HG02970 (cell line): Measurements from ENCODE around the gene LIFR.
A peak's percentile ranks its signal among the peaks of the same experiment; 100 is the strongest.
"Not testable (repeated sequence)": the region's sequence is repeated elsewhere in the genome, so short reads cannot be mapped to it uniquely, and the experiment has no call there.

Experiments
- ATAC-seq: cut with Tn5 transposase; IDR thresholded peaks from one replicate; pipeline ENCODE4 v1.9.1; 2021; ENCODE audit warnings: mild to moderate bottlenecking, moderate library complexity, moderate number of reproducible peaks; ENCODE audit not compliant: unreplicated experiment, low FRiP score

LIFR gene, protein sequence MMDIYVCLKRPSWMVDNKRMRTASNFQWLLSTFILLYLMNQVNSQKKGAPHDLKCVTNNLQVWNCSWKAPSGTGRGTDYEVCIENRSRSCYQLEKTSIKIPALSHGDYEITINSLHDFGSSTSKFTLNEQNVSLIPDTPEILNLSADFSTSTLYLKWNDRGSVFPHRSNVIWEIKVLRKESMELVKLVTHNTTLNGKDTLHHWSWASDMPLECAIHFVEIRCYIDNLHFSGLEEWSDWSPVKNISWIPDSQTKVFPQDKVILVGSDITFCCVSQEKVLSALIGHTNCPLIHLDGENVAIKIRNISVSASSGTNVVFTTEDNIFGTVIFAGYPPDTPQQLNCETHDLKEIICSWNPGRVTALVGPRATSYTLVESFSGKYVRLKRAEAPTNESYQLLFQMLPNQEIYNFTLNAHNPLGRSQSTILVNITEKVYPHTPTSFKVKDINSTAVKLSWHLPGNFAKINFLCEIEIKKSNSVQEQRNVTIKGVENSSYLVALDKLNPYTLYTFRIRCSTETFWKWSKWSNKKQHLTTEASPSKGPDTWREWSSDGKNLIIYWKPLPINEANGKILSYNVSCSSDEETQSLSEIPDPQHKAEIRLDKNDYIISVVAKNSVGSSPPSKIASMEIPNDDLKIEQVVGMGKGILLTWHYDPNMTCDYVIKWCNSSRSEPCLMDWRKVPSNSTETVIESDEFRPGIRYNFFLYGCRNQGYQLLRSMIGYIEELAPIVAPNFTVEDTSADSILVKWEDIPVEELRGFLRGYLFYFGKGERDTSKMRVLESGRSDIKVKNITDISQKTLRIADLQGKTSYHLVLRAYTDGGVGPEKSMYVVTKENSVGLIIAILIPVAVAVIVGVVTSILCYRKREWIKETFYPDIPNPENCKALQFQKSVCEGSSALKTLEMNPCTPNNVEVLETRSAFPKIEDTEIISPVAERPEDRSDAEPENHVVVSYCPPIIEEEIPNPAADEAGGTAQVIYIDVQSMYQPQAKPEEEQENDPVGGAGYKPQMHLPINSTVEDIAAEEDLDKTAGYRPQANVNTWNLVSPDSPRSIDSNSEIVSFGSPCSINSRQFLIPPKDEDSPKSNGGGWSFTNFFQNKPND

GRCh38 chr5:38556599-38557307 is at the start of gene LIFR:
Gene LIFR, minus strand, starts transcription at chr5:38556646. Its CDS starts 25,999 bp downstream, at chr5:38530647.
- ATAC-seq: peak; percentile 59

DNA sequence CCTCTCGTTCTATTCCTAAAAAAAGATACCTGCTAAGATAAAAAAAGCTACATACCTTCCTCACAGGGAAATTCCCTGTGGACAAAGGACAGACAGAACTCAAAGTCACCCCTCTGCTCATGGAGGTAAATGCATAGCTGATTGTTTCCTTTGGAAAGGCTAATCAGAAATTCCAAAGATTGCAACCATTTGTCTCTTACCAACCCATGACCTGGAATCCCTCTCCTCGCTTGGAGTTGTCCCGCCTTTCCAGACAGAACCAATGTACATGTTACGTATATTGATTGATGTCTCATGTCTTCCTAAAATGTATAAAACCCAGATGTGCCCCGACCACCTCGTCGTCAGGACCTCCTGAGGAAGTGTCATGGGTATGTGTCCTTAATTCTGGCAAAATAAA is 49.2 kb upstream of the LIFR start:
- no peak for ATAC-seq

- ATAC-seq: no peak
These were observed 47.2 kb upstream of the LIFR start for GRCh38 chr5:38603691-38604090.

GRCh38 chr5:38602641-38603040 is 46.2 kb upstream of the LIFR start:
- ATAC-seq: no peak

GRCh38 chr5:38601863-38602298 is 45.4 kb upstream of the LIFR start:
- ATAC-seq: no peak

DNA sequence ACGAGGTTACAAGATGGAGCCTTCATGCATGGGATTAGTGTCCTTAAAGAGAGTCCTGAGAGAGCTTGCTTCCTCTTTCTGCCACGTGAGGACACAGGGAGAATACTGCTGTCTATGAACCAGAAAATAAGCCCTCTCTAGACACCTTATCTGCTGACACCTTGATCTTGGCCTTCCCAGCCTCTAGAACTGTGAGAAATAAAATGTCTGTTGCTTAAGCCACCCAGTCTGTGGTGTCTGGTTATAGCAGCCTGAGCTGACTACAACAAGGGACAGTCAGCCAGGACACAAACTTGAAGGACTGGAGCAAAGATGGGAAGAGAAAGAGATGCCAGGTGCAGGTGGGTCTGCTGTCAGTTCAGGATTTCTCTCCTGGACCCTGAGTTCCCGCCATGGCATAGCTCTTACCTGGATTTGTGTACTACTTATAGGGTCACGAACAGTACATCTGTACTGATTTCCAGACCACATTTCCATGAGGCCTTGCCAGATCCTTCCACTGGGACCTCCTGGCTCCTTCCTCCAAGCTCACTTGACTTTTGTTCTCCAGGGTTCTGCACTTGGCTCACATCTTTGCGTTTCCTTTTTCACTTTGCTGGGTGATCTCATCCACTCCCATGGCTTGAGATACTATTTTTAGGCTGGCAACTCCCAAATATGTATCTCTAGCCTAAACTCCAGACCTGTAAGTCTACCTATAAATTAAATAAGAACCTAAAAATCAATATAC is 44.9 kb upstream of the LIFR start:
- no peak for ATAC-seq

GRCh38 chr5:38600329-38601045 is 44.0 kb upstream of the LIFR start:
- ATAC-seq: no peak

DNA sequence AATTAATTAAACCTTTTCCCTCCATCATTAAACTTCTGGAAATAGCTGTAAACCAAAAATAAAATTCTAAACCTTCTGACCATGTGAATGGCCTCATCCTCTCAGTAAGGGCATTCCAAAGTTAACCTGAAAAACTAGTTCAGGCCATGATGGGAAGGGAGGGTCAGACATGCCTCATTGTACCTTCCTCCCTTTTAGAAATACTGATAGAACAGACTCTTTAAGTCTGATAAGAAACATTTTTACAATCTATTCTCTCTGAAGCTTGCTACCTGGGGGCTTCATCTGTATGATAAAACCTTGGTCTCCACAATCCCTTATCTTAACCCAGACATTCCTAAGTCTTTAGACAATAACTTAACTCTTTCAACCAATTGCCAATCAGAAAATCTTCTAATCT is 43.3 kb upstream of the LIFR start:
- not testable (repeated sequence) for ATAC-seq

DNA sequence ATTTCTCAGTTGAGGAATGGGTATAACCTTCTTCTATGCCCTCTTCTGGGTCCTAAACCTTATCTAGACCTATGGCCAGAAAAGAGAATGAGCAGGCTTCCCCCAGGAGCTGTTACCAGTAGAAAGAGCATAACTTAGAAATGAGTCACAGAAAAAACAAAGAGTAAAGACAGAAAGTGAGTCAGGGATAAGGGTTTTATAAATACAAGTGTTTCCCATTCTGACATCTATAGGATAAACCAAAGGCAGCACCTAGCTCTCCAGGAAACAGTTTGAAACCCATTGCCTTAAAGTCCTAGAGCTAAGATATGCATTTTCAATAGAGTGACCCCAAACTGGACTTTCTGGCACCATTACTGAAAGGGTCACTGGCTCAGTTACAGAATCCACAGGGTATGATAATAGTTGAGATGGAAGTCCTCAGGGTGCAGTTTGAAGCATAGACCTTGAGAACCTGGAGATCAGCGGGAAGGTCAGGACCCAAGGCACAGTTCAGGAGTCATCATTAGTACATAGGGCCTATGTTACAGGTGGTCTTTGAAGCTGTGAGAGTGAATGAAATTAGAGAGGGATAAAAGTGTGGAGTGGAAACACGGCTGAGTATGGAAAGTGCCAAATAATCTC is 42.7 kb upstream of the LIFR start:
- no peak for ATAC-seq

DNA sequence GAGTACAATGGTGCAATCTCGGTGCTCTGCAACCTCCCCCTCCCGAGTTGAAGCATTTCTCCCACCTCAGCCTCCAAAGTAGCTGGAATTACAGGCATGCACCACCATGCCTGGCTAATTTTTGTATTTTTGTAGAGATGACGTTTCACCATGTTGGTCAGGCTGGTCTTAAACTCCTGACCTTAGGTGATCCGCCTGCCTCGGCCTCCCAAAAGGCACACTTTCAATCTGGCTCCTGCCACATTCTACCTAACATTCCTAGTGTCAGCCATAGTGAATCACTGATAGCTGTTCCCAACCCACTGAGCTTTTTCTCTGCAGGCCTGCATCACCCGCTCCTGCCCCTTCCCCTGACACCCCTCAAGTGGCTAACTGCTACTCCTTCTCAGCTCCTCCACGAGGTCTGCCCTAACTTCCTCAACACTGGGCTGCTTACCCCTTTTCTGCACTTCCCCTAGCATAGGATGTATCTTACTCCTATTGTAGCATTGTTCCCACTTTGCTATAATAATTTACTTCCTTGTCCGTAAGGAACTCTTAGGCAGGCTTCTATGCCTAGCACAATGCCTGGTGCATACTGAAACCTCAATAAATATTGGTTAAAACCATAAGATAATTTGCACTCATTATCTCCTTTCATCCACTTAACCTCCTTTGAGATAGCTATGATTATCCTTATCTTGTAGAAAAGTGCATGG is 42.0 kb upstream of the LIFR start:
- ATAC-seq: no peak

DNA sequence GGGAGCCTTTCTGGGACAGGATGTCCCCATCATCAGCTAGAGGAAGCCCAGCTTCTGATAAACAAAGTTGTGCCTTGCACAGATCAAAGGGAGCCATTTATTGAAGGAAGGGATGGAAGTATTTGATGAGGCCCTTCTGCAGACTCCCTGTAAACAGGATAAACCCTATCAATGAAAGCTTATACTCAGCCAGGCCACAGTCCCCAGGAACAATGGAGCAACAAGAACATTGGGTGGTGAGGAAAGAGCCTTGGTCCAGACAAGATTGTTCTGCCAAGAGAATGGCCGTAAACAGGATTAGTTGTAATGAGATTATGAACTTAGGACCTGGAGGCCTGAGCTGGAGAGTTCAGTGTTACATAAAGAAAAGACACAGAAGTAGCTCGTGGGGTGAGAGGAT is 40.5 kb upstream of the LIFR start:
- no peak for ATAC-seq

- no peak for ATAC-seq
These were observed 38.8 kb upstream of the LIFR start for GRCh38 chr5:38595132-38595745.

GRCh38 chr5:38593959-38594358 is 37.5 kb upstream of the LIFR start:
- ATAC-seq: no peak

DNA sequence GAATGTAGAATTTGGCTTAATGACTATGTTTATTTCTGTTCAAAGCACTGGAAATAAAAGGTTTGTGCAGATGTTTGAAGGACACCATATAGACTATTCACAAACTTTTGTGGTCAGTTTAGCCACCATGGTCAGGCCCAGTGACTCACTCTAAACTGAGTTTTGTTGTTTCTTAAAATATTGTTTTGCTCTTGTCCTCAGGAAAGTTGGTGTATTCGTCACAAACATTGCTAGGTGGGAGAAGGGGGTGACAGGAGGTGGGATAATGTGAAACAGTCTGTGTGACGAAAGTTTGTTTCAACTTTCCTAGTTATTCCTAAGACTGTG is 35.0 kb upstream of the LIFR start:
- ATAC-seq: no peak

DNA sequence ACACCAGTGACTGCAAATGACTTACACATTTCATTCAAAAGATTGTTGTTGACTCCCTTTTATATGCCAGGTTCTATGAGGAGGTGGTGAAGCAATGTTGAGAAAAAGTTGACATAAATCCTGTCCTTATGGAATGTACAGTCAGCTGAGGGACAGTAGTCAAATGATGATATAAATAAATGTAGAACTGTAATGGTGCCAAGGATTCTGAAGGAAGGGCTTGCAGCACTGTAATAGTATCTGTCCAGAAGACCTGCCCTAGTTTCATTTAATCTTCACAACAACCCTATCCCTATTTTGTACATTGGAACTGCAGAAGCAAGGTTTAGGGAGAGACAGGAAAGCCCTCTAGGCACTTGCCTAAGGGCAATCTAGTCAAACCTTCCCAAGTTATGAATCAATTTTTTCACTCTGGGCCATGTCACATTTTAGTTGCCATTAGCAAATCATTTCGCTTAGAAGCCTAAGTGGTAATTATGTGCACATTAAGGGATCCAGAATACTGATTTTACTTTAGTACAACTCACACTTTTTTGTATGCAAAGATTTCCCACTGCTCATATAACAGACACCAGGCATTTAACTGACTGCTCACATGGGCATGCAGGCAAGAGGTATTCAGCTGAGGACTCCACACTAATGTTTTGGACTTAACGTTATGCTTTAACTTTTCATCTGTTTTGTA is 34.5 kb upstream of the LIFR start:
- ATAC-seq: no peak

DNA sequence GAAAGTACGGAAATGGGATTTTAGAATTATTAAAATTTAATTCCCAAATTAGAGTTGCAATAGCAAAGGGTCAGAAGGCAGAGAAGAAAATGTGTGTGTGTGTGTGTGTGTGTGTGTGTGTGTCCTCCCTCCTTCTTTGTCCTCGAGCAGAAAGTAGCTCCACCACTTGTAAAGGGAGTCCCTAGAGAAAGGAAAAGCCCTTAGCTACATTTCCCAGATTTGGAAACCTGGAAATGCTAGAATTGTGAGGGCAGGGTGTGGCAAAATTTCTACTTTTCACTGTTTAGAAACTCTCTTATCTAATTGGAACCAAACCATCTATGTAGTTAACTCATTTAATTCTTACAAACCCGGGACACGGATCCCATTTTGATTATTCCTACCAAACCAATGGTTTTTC is 33.2 kb upstream of the LIFR start:
- ATAC-seq: no peak

DNA sequence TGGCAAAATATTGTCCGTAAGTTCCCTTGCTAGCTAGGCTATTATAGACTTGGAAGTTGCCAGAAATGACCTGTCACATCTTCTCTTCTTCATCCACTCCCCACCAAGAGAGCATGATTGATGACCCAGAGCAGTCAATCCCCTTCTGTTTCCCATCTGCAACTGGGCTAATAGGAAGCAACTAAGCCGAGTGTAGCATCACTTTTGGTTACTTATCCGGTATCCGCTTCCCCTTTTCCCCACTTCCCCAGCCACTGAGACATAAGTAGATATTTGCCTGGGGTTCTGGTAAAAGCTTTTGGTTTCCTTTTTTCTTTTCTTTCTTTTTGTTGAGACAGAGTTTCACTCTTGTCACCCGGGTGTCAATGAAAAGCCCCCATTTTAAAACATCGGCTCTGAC is 29.4 kb upstream of the LIFR start:
- ATAC-seq: no peak
